HG03439 (cell line): ENCODE results near the gene SPINT2.
"Not testable (repeated sequence)": the region's sequence is repeated elsewhere in the genome, so short reads cannot be mapped to it uniquely, and the experiment has no call there.

Source experiments
- ATAC-seq: cut with Tn5 transposase; IDR thresholded peaks from one replicate; pipeline ENCODE4 v1.9.1; 2021; ENCODE audit warnings: mild to moderate bottlenecking, moderate library complexity; ENCODE audit not compliant: unreplicated experiment

The SPINT2 gene, protein sequence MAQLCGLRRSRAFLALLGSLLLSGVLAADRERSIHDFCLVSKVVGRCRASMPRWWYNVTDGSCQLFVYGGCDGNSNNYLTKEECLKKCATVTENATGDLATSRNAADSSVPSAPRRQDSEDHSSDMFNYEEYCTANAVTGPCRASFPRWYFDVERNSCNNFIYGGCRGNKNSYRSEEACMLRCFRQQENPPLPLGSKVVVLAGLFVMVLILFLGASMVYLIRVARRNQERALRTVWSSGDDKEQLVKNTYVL

GRCh38 chr19:38264486-38265212 lies at the start of gene SPINT2:
TSS of gene SPINT2 (plus strand) at chr19:38264573. CDS start at chr19:38264893, 320 bp downstream.
- ATAC-seq = peak; percentile 30

DNA sequence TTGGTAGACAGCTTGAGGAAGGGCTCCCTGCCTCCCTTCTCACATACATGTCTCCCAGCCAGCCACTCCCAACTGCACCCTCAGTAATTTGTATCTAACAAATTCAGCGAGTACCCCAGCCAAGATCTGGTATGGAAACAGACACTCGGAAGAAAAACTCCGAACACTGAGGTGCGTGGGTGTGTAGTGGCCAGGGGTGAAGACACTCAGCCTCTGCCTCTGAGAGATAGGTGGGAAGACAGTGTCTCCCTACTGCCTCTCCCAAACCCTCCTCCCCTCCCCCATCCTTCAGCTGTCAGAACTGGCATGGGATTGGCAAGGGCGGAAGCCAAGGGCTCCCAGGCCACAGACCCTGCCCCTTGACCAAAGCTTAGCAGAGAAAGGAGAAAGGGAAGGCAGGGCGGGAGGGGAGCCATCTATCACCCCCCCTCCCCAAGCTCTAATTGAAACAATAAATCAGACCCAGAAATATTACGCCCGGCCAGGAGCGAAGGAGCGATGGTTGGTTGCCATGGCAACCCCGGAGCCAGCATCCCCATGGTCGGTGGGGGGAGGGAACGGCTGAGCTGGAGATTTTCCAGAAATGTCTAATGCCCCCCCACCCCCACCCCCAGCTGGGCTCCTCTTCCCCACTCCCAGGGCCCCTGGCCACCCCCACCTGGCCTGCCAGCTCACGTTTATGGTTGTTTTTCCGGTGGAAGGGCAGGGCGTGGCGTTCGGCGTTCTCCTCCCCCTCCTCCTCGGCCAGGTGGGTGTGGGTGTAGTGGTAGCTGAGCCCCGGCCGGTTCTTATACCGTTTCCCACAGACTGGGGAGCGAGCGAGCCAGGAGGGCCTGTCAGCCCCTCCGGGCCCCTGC lies 47.4 kb upstream of the SPINT2 start:
- no peak for ATAC-seq

- ATAC-seq = no peak
Measured at GRCh38 chr19:38218204-38218603, 46.2 kb upstream of the SPINT2 start.

DNA sequence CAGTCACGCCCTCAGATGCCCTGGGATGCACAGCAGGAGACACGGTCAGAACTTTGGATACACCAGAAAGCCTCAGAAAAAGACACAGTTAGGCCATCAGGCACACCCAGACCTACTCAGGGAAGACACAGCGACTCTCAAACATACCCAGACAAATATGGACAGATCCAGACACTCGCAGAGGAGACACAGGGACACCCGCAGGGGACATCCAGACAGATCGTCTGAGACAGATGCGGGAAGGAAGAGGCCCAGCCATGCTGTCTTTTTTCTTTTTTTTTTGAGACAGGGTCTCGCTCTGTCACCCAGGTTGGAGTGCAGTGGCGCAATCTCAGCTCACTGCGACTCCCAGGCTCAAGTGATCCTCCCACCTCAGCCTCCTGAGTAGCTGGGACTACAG lies 45.2 kb upstream of the SPINT2 start:
- no peak for ATAC-seq

DNA sequence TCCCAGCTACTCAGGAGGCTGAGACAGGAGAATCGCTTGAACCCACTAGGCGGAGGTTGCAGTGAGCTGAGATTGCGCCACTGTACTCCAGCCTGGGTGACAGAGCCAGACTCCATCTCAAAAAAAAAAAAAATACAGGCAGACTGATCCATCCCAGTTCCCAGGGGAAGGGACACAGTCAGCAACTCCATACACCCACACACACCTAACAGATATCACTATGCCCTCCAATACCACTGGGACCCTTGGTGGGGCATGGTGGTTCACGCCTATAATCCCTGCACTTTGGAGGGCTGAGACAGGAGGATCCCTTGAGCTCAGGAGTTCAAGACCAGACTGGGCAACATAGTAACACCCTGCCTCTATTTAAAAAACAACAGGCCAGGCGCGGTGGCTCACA lies 43.0 kb upstream of the SPINT2 start:
- no peak for ATAC-seq

DNA sequence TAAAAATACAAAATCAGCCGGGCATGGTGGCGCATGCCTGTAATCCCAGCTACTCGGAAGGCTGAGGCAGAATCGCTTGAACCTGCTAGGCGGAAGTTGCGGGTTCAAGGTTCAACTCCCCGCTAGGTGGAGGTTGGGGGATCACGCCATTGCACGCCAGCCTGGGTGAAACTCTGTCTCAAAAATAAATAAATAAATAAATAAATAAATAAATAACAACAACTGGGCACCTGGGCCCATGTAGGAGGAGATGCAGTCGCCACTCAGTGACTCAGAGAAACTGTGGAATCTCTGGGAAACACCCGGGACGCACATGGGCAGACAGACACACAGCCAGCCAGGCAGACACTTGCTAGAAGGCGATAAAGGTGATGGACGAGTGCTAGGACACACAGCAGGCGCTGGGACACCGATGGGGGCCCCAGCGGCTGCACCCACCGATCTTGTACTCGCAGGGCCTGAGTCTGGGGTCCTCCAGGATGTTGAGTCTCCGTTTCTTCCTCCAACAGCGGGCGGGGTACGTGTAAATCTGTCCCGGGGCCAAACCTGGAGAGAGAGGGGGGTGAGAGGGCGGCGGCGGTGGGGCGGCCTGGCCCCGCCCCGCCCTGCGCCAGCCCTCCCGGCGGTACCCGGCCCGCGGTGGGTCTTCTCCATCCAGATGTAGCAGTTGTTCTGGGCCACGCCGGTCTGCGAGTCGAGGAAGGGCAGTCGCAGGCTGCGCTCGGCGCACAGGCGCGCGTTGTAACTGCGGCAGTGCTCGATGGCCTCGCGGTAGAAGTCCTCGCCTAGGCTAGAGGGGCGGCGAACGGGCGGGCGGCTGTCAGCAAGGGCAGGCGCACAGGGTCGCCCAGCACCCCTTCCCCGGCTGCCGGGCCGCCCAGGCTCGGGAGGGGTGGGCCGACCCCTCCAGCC lies 42.2 kb upstream of the SPINT2 start:
- ATAC-seq = no peak

- no peak for ATAC-seq
Measured at GRCh38 chr19:38223119-38223523, 41.3 kb upstream of the SPINT2 start.

DNA sequence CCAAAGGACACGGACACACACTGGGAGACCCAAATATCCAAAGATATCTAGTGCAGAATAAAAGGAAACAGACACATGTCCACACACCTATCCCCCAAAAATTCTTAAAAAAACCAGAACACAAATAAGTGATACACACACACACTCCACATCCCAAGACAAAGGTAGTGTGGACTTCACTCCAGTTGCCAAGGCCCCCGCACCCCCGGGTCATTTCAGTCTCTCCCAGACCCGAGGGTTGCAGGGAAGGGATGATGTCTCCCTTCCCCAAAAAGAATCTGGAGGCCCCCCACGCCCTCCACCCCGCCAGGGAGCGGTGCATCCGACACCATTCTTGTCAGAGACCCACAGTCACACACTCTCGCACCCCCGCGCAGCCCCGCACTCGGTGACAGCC lies 40.8 kb upstream of the SPINT2 start:
- no peak for ATAC-seq

DNA sequence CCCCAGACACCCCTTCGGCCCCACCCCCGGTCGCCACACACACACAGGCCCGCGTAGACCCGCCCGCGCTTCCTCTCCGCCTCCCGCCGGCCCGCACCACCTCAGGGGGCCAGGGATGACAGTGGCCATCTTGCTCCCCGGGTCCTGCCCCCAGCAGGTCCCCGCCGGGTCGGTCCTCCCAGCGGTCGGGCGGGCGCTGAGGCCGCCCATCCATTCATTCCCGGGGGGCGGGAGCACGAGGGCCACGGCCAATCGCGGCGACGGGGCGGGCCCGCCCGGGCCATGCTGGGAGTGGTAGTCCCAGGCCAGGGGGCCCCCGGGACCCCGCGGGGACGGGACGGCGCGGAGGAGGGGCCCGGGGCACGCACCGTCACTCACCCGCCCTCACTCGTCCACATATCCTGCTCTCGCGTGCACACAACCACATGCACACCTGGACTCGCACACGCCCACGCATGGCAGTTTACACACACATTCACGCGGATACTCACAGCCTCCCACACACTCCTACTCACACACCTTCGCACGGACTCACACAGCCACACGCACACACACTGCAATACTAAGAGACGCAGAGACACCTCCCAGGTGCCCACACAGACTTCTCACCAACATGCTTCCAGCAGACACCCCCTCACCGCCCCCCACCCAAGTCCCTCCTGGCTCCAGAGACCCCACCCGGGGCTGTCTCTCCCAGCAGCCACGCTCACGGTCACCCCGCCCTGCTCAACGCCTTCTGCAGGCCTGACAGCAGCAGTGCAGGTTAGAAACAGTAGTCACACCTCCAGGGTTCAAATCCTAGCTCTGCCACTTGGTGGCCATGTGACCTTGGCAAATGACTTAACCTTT lies 40.1 kb upstream of the SPINT2 start, which contains the start of gene DPF1:
TSS of gene DPF1 (minus strand) at position 209 of the 849 bp plus-strand sequence. CDS start at position 129, 80 bp downstream.
- ATAC-seq = peak; percentile 72

- ATAC-seq = not testable (repeated sequence)
Measured at GRCh38 chr19:38224863-38225218, 39.5 kb upstream of the SPINT2 start.

- no peak for ATAC-seq
Measured at GRCh38 chr19:38227287-38228004, 36.9 kb upstream of the SPINT2 start.

- ATAC-seq = no peak
Measured at GRCh38 chr19:38228005-38228377, 36.4 kb upstream of the SPINT2 start.

- ATAC-seq = no peak
Measured at GRCh38 chr19:38228491-38229439, 35.6 kb upstream of the SPINT2 start.

GRCh38 chr19:38229585-38230073 lies 34.7 kb upstream of the SPINT2 start:
- peak; percentile 63 for ATAC-seq

GRCh38 chr19:38230506-38231133 lies 33.8 kb upstream of the SPINT2 start:
- ATAC-seq = not testable (repeated sequence)

DNA sequence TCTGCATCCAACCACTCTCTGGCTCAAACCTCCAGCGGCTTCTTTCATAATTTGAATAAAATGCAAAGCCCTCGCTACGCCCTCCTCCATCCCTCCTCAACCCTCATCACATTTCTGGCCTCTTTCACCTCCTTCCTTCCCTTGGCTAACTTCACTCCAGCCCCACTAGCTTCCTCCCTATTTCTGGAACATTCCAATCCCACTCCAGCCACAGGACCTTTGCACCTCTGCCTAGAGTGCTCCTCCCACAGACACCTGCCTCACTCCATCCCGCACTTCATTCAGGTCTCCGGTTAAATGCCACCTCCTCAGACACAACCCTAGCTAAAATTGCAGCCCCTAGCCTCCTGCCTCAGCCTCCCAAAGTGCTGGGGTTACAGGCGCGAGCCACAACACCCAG lies 32.5 kb upstream of the SPINT2 start:
- no peak for ATAC-seq

GRCh38 chr19:38233740-38234251 lies 30.6 kb upstream of the SPINT2 start:
- no peak for ATAC-seq
